Activated effector memory CD4-positive, alpha-beta T cell treated with Interleukin-2 at 50 U/mL for 16 hours (primary cell): ENCODE measurements around the gene GOLGA5.

ENCODE experiments used
- DNase-seq: peaks from one replicate; pipeline ENCODE4 v3.0.0-alpha.2; 2020

GOLGA5 gene

DNA sequence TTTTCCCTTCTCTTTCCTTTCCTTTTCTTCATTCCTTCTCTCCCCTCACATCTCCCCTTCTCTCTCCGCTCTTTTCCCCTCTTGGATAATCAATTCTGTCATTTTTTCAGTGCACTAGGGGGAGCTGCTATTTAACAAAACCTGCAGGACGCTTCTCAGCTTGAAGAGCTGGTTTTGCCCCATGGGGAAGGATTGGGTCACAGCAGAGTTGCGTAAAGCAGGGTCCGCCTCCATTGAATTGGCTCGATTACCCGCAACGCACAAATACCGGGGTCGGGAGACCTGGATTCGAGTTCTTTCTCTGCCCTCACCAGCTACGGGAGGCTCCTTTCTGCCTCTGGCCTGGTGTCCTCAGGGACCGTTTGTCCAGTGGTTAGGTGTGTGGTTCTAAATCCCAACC is 86.7 kb downstream of the GOLGA5 start:
- DNase-seq = no peak

GRCh38 chr14:92883066-92883465 is 89.0 kb downstream of the GOLGA5 start:
- DNase-seq = no peak

DNA sequence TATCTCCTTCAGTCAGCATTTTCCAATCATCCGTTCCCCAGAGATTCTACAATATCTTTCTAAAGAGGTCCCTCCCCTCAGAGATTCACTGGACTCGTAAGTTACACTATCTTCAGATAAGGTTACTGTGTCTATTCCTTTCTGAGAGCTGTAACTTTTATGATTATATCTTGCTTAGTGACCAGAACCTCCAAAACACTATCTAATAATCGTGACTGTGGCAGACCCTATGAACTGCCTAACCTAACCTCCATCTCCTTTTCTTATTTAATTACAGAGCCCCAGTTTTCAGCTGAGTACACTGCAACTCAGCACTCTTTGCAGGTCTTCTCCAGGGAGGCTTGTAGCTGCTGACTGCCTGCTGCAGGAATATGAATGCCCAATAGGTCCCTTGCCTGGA is 90.3 kb downstream of the GOLGA5 start:
- DNase-seq = no peak

DNA sequence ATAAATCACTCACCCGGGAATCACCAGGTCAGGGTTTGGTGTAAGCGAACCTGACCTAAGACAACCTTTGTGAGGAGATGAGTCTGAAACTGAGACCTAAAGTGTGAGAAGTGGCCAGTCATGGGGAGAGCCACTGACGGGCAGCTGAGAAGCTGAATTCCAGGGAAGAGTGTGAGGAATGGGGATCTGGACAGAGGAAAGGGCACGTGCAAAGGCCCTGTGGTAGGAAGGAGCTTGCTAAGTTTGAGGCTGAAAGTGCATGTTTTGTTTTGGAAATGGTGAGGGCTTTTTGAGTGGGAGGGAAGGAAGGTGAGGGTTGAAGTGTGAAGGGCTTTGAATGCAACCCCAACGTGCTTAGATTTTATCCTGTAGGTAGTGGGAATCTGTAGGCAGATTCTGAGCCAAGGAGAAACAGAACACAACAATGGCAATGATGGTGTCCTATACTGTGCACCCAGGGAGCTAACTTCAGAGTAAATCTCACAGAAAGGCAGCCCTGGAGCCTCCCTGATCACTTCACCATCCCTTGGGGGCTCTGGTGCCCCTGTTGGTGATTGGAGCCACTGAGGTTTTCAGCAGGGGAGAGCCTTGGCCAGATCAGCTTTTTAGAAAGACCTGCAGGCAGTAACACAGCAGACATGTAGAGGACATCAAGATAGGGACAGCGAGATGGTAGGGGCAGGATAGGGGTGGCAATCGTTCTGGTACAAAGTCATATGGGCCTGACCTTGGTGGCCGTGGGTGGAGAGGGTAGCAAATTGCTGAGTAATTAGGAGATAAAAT is 91.4 kb downstream of the GOLGA5 start:
- no peak for DNase-seq

- DNase-seq = no peak
Observed at GRCh38 chr14:92886337-92886736, 92.2 kb downstream of the GOLGA5 start.

- DNase-seq = no peak
Observed at GRCh38 chr14:92887157-92887556, 93.1 kb downstream of the GOLGA5 start.

DNA sequence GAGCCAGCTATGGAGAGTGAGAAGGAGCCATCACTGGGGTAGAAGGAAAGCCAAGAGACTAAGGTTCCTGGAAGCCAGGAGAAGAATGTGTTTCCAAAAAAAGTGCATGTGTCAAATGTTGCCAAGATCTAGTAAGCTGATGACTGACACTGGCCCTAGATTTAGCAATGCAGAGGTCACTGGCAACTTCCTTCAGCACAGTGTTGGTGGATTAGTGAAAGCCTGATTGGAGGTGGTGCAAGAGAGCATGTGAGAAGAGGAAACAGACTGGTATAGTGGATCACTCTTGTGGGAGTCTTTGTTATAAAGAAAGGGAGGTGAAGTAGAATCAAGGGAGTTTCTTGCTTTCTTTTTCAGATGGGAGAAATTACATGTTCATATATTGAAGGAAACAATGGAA is 94.8 kb downstream of the GOLGA5 start:
- DNase-seq = no peak
